Measurements from ENCODE around the gene MTRR. TPM values are rescaled to one million over a fixed set of nuclear protein-coding genes. Genes with fewer than 3 reads are reported as not detected.

Gene MTRR
- total RNA-seq, 1 experiment from 2014 or later, result 64.9 TPM

DNA sequence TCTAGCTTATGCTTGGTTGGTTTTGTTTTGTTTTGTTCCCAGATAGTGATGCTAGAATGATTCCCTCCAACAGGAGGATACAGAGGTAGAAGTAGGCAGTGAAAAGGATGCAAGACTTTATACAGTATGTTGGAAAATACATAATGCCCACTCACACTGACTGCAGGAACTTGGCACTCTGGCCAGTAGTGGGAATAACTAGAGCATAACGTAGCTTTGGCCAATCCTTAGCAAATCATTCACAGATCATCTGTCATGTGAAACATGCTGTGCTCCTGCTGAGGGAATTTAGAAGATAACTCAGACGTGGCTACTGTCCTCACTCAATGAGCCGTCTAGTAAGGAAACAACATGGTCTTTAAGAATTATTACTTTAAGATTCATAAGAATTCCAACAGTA lies 31.5 kb upstream of the MTRR start:
- no peaks in the 10 kb centered on the region for H3K79me2 ChIP-seq (ENCODE audit: low read length)
- H3K9me2 ChIP-seq (replicated peaks; ENCODE audit: low read length), result peaks cover 4% of the 10 kb centered on the region; the same call in 1 of the 2 replicates
- H3K36me3 ChIP-seq (ENCODE audit: low read depth, low read length), result no peaks in the 10 kb centered on the region
- no peak overlapping the region for H2AFZ ChIP-seq (ENCODE audit: low read length)
- H3K27me3 ChIP-seq (ENCODE audit: low read length), result peaks cover 16% of the 10 kb centered on the region; the same call in 1 of the 2 replicates
- H3K9me3 ChIP-seq (ENCODE audit: low read length), result no peaks in the 10 kb centered on the region
- DNase-seq, result no peak
- ATAC-seq, result no peak
- BruUV-seq (replicated peaks), result no TSS peak
- H3K4me1 ChIP-seq (ENCODE audit: insufficient read depth, low read length), result no peaks in the 10 kb centered on the region
- no peaks in the 10 kb centered on the region for H4K20me1 ChIP-seq (ENCODE audit: low read length)
- no peak overlapping the region for H3K4me3 ChIP-seq (ENCODE audit: low read length)
- CTCF ChIA-PET, result no interaction called here
- no peak overlapping the region for H3K4me2 ChIP-seq (ENCODE audit: low read length)
- no peak for TF ChIP-seq CTCF (conservative IDR thresholded peaks at IDR 0.05; ENCODE audit: low read depth, low read length)
- no peak overlapping the region for H3K9ac ChIP-seq (ENCODE audit: low read length)
- POLR2A ChIA-PET (ENCODE audit: unreplicated experiment), result no interaction called here
- intact Hi-C loops (cut with micrococcal nuclease), result no loop called here
- no peaks in the 10 kb centered on the region for H3F3A ChIP-seq (ENCODE audit: low read length, unreplicated experiment)
- no peak overlapping the region for H3K27ac ChIP-seq (ENCODE audit: low read length)

DNA sequence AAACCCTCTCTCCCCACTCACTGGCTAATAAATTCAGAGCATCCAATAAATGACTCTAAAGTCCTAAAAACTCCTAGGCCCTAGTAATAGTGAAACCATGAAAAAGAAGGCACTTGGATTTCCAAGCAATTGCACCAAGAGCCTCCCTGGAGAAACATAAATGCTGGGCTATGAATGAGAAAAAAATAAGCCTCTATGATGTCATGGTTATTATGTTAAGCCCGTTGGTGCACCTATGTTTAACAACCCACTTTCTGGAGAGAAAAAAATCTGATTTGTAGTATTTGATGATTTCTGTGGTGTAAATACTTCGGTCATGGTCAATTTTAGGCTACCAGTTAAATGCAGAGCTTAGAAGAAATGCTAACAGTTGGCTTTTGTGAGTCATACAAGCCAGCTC lies 26.4 kb upstream of the MTRR start:
- TF ChIP-seq CTCF (conservative IDR thresholded peaks at IDR 0.05; ENCODE audit: low read depth, low read length) (no peak), EZH2phosphoT487 (IDR thresholded peaks at IDR 0.05; ENCODE audit: borderline replicate concordance, low read length) (no peak), EZH2 (IDR thresholded peaks at IDR 0.05; ENCODE audit: low read length, unreplicated experiment) (no peak)
- Histone ChIP-seq H2AFZ (ENCODE audit: low read length) (no peak overlapping the region), H3F3A (ENCODE audit: low read length, unreplicated experiment) (no peaks in the 10 kb centered on the region), H3K27ac (ENCODE audit: low read length) (no peak overlapping the region), H3K9ac (ENCODE audit: low read length) (no peak overlapping the region), H3K9me2 (replicated peaks; ENCODE audit: low read length) (no peaks in the 10 kb centered on the region), H3K79me2 (ENCODE audit: low read length) (no peaks in the 10 kb centered on the region), H3K27me3 (ENCODE audit: low read length) (peaks cover 32% of the 10 kb centered on the region), H3K36me3 (ENCODE audit: low read depth, low read length) (no peaks in the 10 kb centered on the region), H3K4me2 (ENCODE audit: low read length) (no peak overlapping the region), H3K4me3 (ENCODE audit: low read length) (no peak overlapping the region), H3K9me3 (ENCODE audit: low read length) (no peaks in the 10 kb centered on the region), H3K4me1 (ENCODE audit: insufficient read depth, low read length) (no peaks in the 10 kb centered on the region), H4K20me1 (ENCODE audit: low read length) (no peaks in the 10 kb centered on the region)
- ChIA-PET CTCF (no interaction called here), POLR2A (ENCODE audit: unreplicated experiment) (no interaction called here)
- BruUV-seq (replicated peaks), result no TSS peak
- DNase-seq, result no peak
- ATAC-seq, result no peak
- intact Hi-C loops (cut with micrococcal nuclease), result no loop called here

GRCh38 chr5:7844901-7845300 lies 24.0 kb upstream of the MTRR start:
- no peak overlapping the region for H3K9ac ChIP-seq (ENCODE audit: low read length)
- H3K79me2 ChIP-seq (ENCODE audit: low read length), result no peaks in the 10 kb centered on the region
- H2AFZ ChIP-seq (ENCODE audit: low read length), result no peak overlapping the region
- intact Hi-C loops (cut with micrococcal nuclease), result no loop called here
- H3K9me2 ChIP-seq (replicated peaks; ENCODE audit: low read length), result no peaks in the 10 kb centered on the region
- no peak overlapping the region for H3K27ac ChIP-seq (ENCODE audit: low read length)
- peaks cover 29% of the 10 kb centered on the region for H3K27me3 ChIP-seq (ENCODE audit: low read length)
- no peak overlapping the region for H3K4me3 ChIP-seq (ENCODE audit: low read length)
- no peaks in the 10 kb centered on the region for H3K4me1 ChIP-seq (ENCODE audit: insufficient read depth, low read length)
- no peaks in the 10 kb centered on the region for H3K9me3 ChIP-seq (ENCODE audit: low read length)
- no peaks in the 10 kb centered on the region for H3K36me3 ChIP-seq (ENCODE audit: low read depth, low read length)
- no peak for DNase-seq
- H4K20me1 ChIP-seq (ENCODE audit: low read length), result no peaks in the 10 kb centered on the region
- ChIA-PET CTCF (no interaction called here), POLR2A (ENCODE audit: unreplicated experiment) (no interaction called here)
- BruUV-seq (replicated peaks), result no TSS peak
- ATAC-seq, result no peak
- H3F3A ChIP-seq (ENCODE audit: low read length, unreplicated experiment), result no peaks in the 10 kb centered on the region
- TF ChIP-seq EZH2phosphoT487 (IDR thresholded peaks at IDR 0.05; ENCODE audit: borderline replicate concordance, low read length) (no peak), CTCF (conservative IDR thresholded peaks at IDR 0.05; ENCODE audit: low read depth, low read length) (no peak), EZH2 (IDR thresholded peaks at IDR 0.05; ENCODE audit: low read length, unreplicated experiment) (no peak)
- H3K4me2 ChIP-seq (ENCODE audit: low read length), result no peak overlapping the region
